IMR-90 (cell line): ENCODE data around the gene NUDT6. TPM values are rescaled to one million over a fixed set of nuclear protein-coding genes. Genes with fewer than 3 reads are reported as not detected.
A peak's percentile ranks its signal among the peaks of the same experiment; 100 is the strongest.

ENCODE experiments used
- ATAC-seq: fragments of 200-7000 bp; cut with Tn5 transposase; 2 replicates; pipeline ENCODE4 v1.9.1; 2020; ENCODE audit warnings: low read depth, mild to moderate bottlenecking, moderate library complexity
- BruUV-seq: library from RNA; stranded (reverse); fragments of 400-500 nt; replicated peaks from 2 replicates; lab custom pipeline; 2021; lab: Mats Ljungman, UMichigan
- CTCF ChIA-PET: fragments of 300-600 bp; formaldehyde crosslinking; extraction: SDS; loops from one replicate; lab custom pipeline; 2021; ENCODE audit warnings: antibody characterized with exemption; lab: Yijun Ruan, JAX
- POLR2A ChIA-PET: fragments of 300-600 bp; sonication (Branson Sonifier 250); formaldehyde crosslinking; loops from one replicate; lab custom pipeline; 2022; ENCODE audit warnings: antibody characterized with exemption; ENCODE audit not compliant: unreplicated experiment; lab: Charles Lee
- DNase-seq: peaks from one replicate; pipeline ENCODE4 v3.0.0; 2013
- H2AFZ ChIP-seq: replicated peaks from 2 replicates; pipeline ENCODE3; 2013; ENCODE audit warnings: low read length, mild to moderate bottlenecking; ENCODE audit not compliant: poor library complexity
- H2AK5ac ChIP-seq: 2 replicates; pipeline ENCODE4 v1.6.1; 2013; ENCODE audit warnings: low read depth, low read length, inconsistent platforms
- H2AK9ac ChIP-seq: replicated peaks from 2 replicates; pipeline ENCODE3; 2013; ENCODE audit warnings: mild to moderate bottlenecking, low read depth, low read length, moderate library complexity; ENCODE audit not compliant: poor library complexity
- H2BK120ac ChIP-seq: 2 replicates; pipeline ENCODE4 v1.6.1; 2013; ENCODE audit warnings: low read depth, low read length, inconsistent platforms
- H2BK15ac ChIP-seq: 3 replicates; pipeline ENCODE4 v1.6.1; 2013; ENCODE audit warnings: low read depth, low read length, inconsistent platforms
- H2BK20ac ChIP-seq: 2 replicates; pipeline ENCODE4 v1.6.1; 2013; ENCODE audit warnings: low read depth, mild to moderate bottlenecking, inconsistent platforms, low read length, moderate library complexity
- H2BK5ac ChIP-seq: 2 replicates; pipeline ENCODE4 v1.6.1; 2013; ENCODE audit warnings: mild to moderate bottlenecking, low read depth, low read length, inconsistent platforms; ENCODE audit not compliant: poor library complexity, severe bottlenecking
- H3K14ac ChIP-seq: replicated peaks from 2 replicates; pipeline ENCODE4 v1.6.1; 2013; ENCODE audit warnings: low read depth, low read length, inconsistent platforms
- H3K18ac ChIP-seq: 2 replicates; pipeline ENCODE4 v1.6.1; 2013; ENCODE audit warnings: low read depth, low read length, control low read depth
- H3K23ac ChIP-seq: 2 replicates; pipeline ENCODE4 v1.6.1; 2013; ENCODE audit warnings: low read depth, low read length, inconsistent platforms
- H3K27ac ChIP-seq: 2 replicates; pipeline ENCODE4 v1.5.1; 2013; ENCODE audit warnings: mild to moderate bottlenecking, control low read depth, low read length; ENCODE audit not compliant: insufficient read depth
- H3K27me3 ChIP-seq: 2 replicates; pipeline ENCODE4 v1.6.1; 2013; ENCODE audit warnings: low read length; ENCODE audit not compliant: control insufficient read depth, insufficient read depth
- H3K36me3 ChIP-seq: 2 replicates; pipeline ENCODE4 v1.6.1; 2013; ENCODE audit warnings: low read length, mixed read lengths; ENCODE audit not compliant: control insufficient read depth, insufficient read depth
- H3K4ac ChIP-seq: 2 replicates; pipeline ENCODE4 v1.6.1; 2013; ENCODE audit warnings: low read depth, low read length, inconsistent platforms
- H3K4me1 ChIP-seq: 2 replicates; pipeline ENCODE4 v1.6.1; 2013; ENCODE audit warnings: low read length, mixed read lengths; ENCODE audit not compliant: control insufficient read depth, insufficient read depth
- H3K4me2 ChIP-seq: 2 replicates; pipeline ENCODE4 v1.6.1; 2013; ENCODE audit warnings: low read depth, mild to moderate bottlenecking, control low read depth, low read length, moderate library complexity
- H3K4me3 ChIP-seq: 2 replicates; pipeline ENCODE4 v1.5.1; 2013; ENCODE audit warnings: low read depth, mild to moderate bottlenecking, control low read depth, low read length, moderate library complexity; ENCODE audit not compliant: insufficient read depth
- H3K56ac ChIP-seq: 2 replicates; pipeline ENCODE4 v1.6.1; 2013; ENCODE audit warnings: low read length, inconsistent platforms; ENCODE audit not compliant: insufficient read depth; ENCODE audit errors: extremely low read depth
- H3K79me1 ChIP-seq, 2 experiments: 2 replicates each; pipeline ENCODE4 v1.6.1; 2013; ENCODE audit warnings: low read length in 2 of 2, inconsistent platforms in 1 of 2, low read depth in 1 of 2
- H3K9ac ChIP-seq: 2 replicates; pipeline ENCODE4 v1.6.1; 2013; ENCODE audit warnings: low read depth, low read length, control low read depth
- H3K9me1 ChIP-seq: 2 replicates; pipeline ENCODE4 v1.6.1; 2013; ENCODE audit warnings: low read length, inconsistent platforms; ENCODE audit not compliant: insufficient read depth
- H3K9me3 ChIP-seq: 2 replicates; pipeline ENCODE4 v1.6.1; 2013; ENCODE audit warnings: low read length; ENCODE audit not compliant: control insufficient read depth, insufficient read depth
- H4K20me1 ChIP-seq: 2 replicates; pipeline ENCODE4 v1.6.1; 2013; ENCODE audit warnings: low read length, inconsistent platforms; ENCODE audit not compliant: insufficient read depth
- H4K5ac ChIP-seq: 2 replicates; pipeline ENCODE4 v1.6.1; 2013; ENCODE audit warnings: mild to moderate bottlenecking, low read depth, low read length, control low read depth
- H4K8ac ChIP-seq, 2 experiments: 2 replicates each; pipeline ENCODE4 v1.6.1; 2013; ENCODE audit warnings: low read depth in 2 of 2, low read length in 2 of 2, control low read depth in 1 of 2, inconsistent platforms in 1 of 2
- H4K91ac ChIP-seq: 2 replicates; pipeline ENCODE4 v1.6.1; 2013; ENCODE audit warnings: low read depth, low read length, inconsistent platforms; ENCODE audit not compliant: insufficient read depth
- CEBPB ChIP-seq: IDR thresholded peaks from 2 replicates; pipeline ENCODE4 v1.6.1; 2012; ENCODE audit warnings: low read depth, low read length, improper control_type of control experiment
- CHD1 ChIP-seq: IDR thresholded peaks from 2 replicates; pipeline ENCODE4 v1.6.1; 2012; ENCODE audit warnings: low read depth, low read length, improper control_type of control experiment
- FOS ChIP-seq: fragments of 150-350 bp; IDR thresholded peaks from 2 replicates; pipeline ENCODE4 v1.6.1; 2016; ENCODE audit warnings: low read depth, low read length
- NFE2L2 ChIP-seq: fragments of 150-350 bp; IDR thresholded peaks from 2 replicates; pipeline ENCODE4 v1.6.1; 2016; ENCODE audit warnings: low read depth, mild to moderate bottlenecking, low read length
- POLR2A ChIP-seq: IDR thresholded peaks from 2 replicates; pipeline ENCODE4 v1.6.1; 2012; ENCODE audit warnings: mild to moderate bottlenecking, low read depth, low read length
- RAD21 ChIP-seq: IDR thresholded peaks from 2 replicates; pipeline ENCODE4 v1.6.1; 2012; ENCODE audit warnings: low read length, improper control_type of control experiment
- RCOR1 ChIP-seq: IDR thresholded peaks from 2 replicates; pipeline ENCODE4 v1.6.1; 2012; ENCODE audit warnings: mild to moderate bottlenecking, low read length, improper control_type of control experiment; ENCODE audit not compliant: insufficient replicate concordance
- RFX5 ChIP-seq: IDR thresholded peaks from 2 replicates; pipeline ENCODE4 v1.8.0; 2012; ENCODE audit warnings: low read depth, mild to moderate bottlenecking, low read length, moderate library complexity
- SMC3 ChIP-seq: fragments of 150-350 bp; IDR thresholded peaks from 2 replicates; pipeline ENCODE4 v1.6.1; 2016; ENCODE audit warnings: low read depth, mild to moderate bottlenecking, antibody characterized with exemption, low read length, moderate library complexity
- WGBS, 2 experiments: methylation state at CpG; one replicate each; pipeline versions ENCODE4 v1.1.5 to v1.1.7; 2013; ENCODE audit warnings: missing lambda C conversion rate in 2 of 2; ENCODE audit not compliant: insufficient read length in 1 of 2; ENCODE audit errors: extremely low coverage in 2 of 2; 5-methylcytosine and 5-hydroxymethylcytosine counted together
- dilution Hi-C: fragments of 300-500 bp; cut with HindIII; formaldehyde crosslinking; loops from one replicate; pipeline ENCODE4 v1.14.3; 2018; ENCODE audit warnings: low sequenced_read_pairs; ENCODE audit not compliant: unreplicated experiment
- in situ Hi-C: fragments of 300-500 bp; cut with MboI; formaldehyde crosslinking; loops from 3 replicates; pipeline ENCODE4 v1.14.3; 2019; ENCODE audit warnings: low sequenced_read_pairs, inconsistent platforms, mixed read lengths
- intact Hi-C: fragments of 100-400 bp; cut with micrococcal nuclease; formaldehyde crosslinking; loops from 2 replicates; pipeline ENCODE4 v1.10.0; 2022
- polyA plus RNA-seq, 3 experiments: library from polyadenylated mRNA; depleted of rRNA; stranded (reverse); fragments of >200 nt; gene quantifications; 2 replicates each; pipeline ENCODE4 v1.2.3, GENCODE V29; 2012; ENCODE audit warnings: low replicate concordance in 1 of 3
- total RNA-seq: library from RNA; depleted of rRNA; stranded (reverse); fragments of >200 nt; gene quantifications from 2 replicates; pipeline ENCODE4 v1.2.3, GENCODE V29; 2012
- TF ChIP-seq, protein P1 (sequence below): conservative IDR thresholded peaks from 2 replicates; pipeline ENCODE4 v1.5.1; 2012; ENCODE audit warnings: mild to moderate bottlenecking, low read depth, low read length, improper control_type of control experiment
- TF ChIP-seq, protein P2 (sequence below): fragments of 150-350 bp; IDR thresholded peaks from 2 replicates; pipeline ENCODE4 v1.6.1; 2017; ENCODE audit warnings: mild to moderate bottlenecking, antibody characterized with exemption, low read length, low read depth
- TF ChIP-seq, protein P3 (sequence below): fragments of 150-350 bp; IDR thresholded peaks from 2 replicates; pipeline ENCODE4 v1.6.1; 2016; ENCODE audit warnings: low read depth, mild to moderate bottlenecking, low read length, moderate library complexity, borderline replicate concordance

NUDT6 gene
- total and polyA plus RNA-seq, 2 of the 4 experiments (the other 2 are of a cell fraction) = 2.7 to 4.8 TPM

DNA sequence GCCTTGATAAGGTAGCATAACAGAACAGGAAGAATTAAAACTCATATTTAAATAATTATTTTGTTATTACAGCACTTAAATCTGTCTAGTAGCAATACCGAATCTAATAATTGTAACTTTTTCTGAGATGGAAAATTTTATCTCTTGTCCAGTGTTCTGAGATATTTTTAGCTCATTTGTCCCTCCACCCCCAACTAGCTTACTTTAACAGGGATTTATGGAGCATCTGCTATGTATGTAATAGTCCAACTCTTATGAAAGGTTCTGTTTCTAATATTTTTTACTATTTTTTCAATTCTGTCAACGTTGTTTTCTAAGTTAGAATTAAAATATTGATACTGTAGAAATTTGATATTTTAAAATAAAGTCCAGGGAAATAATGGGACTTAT, 38.2 kb upstream of the NUDT6 start:
- Histone ChIP-seq H2BK20ac (no peak overlapping the region), H2BK15ac (no peak overlapping the region), H3K56ac (no peak overlapping the region), H3K9ac (no peak overlapping the region), H4K8ac (no peak overlapping the region), H2BK5ac (peak overlapping the region; percentile 51), H4K91ac (no peak overlapping the region), H3K4me3 (no peak overlapping the region), H3K9me3 (no peaks in the 10 kb centered on the region; the same call in 1 of the 2 replicates), H3K23ac (no peak overlapping the region), H3K4me2 (peak overlapping the region; percentile 7), H2AK5ac (no peak overlapping the region), H3K79me1 (peaks cover 10 to 27% of the 10 kb centered on the region in 2 experiments), H3K18ac (no peak overlapping the region), H3K36me3 (no peaks in the 10 kb centered on the region), H3K4me1 (no peaks in the 10 kb centered on the region), H3K9me1 (peaks cover 4% of the 10 kb centered on the region), H2AFZ (no peak overlapping the region), H3K4ac (no peak overlapping the region), H4K20me1 (no peaks in the 10 kb centered on the region), H2BK120ac (no peak overlapping the region), H3K14ac (no peak overlapping the region), H4K5ac (no peak overlapping the region), H3K27me3 (no peaks in the 10 kb centered on the region), H2AK9ac (no peak overlapping the region), H3K27ac (peak overlapping the region; percentile 22; the same call in 1 of the 2 replicates)
- CTCF ChIA-PET = no interaction called here
- DNase-seq (peak; percentile 10), ATAC-seq (no peak)
- no CpG with 5 or more reads among the region's 2 CpGs for WGBS, 2 experiments
- in situ Hi-C loops (no loop called here), intact Hi-C loops (loop anchor here (10.0 kb wide), 1 partner anchor 114 kb away; no protein-coding TSS in a partner anchor), dilution Hi-C loops (no loop called here)
- no TSS peak for BruUV-seq
- TF ChIP-seq RAD21 (no peak), RFX5 (no peak), CEBPB (no peak), FOS (no peak), NFE2L2 (no peak), POLR2A (no peak), CHD1 (no peak), RCOR1 (no peak), SMC3 (no peak)
- TF ChIP-seq, protein P1, sequence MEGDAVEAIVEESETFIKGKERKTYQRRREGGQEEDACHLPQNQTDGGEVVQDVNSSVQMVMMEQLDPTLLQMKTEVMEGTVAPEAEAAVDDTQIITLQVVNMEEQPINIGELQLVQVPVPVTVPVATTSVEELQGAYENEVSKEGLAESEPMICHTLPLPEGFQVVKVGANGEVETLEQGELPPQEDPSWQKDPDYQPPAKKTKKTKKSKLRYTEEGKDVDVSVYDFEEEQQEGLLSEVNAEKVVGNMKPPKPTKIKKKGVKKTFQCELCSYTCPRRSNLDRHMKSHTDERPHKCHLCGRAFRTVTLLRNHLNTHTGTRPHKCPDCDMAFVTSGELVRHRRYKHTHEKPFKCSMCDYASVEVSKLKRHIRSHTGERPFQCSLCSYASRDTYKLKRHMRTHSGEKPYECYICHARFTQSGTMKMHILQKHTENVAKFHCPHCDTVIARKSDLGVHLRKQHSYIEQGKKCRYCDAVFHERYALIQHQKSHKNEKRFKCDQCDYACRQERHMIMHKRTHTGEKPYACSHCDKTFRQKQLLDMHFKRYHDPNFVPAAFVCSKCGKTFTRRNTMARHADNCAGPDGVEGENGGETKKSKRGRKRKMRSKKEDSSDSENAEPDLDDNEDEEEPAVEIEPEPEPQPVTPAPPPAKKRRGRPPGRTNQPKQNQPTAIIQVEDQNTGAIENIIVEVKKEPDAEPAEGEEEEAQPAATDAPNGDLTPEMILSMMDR = no peak
- TF ChIP-seq, protein P2, sequence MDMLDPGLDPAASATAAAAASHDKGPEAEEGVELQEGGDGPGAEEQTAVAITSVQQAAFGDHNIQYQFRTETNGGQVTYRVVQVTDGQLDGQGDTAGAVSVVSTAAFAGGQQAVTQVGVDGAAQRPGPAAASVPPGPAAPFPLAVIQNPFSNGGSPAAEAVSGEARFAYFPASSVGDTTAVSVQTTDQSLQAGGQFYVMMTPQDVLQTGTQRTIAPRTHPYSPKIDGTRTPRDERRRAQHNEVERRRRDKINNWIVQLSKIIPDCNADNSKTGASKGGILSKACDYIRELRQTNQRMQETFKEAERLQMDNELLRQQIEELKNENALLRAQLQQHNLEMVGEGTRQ = no peak
- TF ChIP-seq, protein P3, sequence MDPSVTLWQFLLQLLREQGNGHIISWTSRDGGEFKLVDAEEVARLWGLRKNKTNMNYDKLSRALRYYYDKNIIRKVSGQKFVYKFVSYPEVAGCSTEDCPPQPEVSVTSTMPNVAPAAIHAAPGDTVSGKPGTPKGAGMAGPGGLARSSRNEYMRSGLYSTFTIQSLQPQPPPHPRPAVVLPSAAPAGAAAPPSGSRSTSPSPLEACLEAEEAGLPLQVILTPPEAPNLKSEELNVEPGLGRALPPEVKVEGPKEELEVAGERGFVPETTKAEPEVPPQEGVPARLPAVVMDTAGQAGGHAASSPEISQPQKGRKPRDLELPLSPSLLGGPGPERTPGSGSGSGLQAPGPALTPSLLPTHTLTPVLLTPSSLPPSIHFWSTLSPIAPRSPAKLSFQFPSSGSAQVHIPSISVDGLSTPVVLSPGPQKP = no peak
- POLR2A ChIA-PET = no interaction called here
